ENCODE measurements around the gene ORM2.

DNA sequence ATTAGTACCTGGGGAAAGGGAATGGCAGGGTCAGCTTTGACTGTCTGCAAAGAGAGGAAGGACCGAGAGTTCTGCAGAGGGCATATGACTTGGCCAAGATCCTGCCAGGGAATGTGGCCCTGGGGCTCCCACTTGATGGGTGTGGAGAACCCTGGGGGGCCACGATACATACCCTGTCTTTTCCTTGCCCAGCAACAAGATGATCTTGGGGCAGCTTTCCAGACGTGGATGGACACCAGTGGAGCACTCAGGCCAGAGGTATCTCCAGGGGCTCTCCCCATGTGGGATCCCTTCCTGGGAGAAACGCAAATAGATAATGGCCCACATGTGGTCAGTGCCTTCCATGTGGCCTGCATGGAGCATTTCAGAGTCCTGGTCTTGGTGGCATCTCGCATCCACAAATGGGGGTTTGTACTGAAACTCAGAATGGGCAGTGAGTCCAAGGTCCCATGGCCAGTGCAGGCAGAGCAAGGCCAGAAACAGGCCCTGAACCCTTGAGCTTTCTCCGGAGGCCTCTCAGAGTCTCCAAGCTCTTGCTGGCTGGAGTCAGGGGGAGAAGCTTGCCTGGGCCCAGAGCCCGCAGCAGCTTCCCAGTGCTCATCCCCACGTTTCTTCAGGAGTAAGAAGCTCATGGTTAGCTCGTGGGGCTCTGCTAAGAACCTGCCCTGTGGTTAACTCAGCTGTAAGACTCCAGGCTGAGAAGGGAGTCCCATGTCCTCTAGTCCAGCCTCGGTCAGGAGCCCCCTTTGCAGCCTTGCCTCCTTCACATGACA, 25.1 kb upstream of the ORM2 start:
- TF ChIP-seq, protein P1, sequence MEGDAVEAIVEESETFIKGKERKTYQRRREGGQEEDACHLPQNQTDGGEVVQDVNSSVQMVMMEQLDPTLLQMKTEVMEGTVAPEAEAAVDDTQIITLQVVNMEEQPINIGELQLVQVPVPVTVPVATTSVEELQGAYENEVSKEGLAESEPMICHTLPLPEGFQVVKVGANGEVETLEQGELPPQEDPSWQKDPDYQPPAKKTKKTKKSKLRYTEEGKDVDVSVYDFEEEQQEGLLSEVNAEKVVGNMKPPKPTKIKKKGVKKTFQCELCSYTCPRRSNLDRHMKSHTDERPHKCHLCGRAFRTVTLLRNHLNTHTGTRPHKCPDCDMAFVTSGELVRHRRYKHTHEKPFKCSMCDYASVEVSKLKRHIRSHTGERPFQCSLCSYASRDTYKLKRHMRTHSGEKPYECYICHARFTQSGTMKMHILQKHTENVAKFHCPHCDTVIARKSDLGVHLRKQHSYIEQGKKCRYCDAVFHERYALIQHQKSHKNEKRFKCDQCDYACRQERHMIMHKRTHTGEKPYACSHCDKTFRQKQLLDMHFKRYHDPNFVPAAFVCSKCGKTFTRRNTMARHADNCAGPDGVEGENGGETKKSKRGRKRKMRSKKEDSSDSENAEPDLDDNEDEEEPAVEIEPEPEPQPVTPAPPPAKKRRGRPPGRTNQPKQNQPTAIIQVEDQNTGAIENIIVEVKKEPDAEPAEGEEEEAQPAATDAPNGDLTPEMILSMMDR (IDR thresholded peaks at IDR 0.05 in 2 of 3, conservative IDR thresholded peaks at IDR 0.05 in 1 of 3; ENCODE audit: insufficient read depth in 2 of 3, low read depth in 1 of 3, low read length in 3 of 3) = no peak
- TF ChIP-seq, protein P2, sequence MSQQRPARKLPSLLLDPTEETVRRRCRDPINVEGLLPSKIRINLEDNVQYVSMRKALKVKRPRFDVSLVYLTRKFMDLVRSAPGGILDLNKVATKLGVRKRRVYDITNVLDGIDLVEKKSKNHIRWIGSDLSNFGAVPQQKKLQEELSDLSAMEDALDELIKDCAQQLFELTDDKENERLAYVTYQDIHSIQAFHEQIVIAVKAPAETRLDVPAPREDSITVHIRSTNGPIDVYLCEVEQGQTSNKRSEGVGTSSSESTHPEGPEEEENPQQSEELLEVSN (IDR thresholded peaks at IDR 0.05; ENCODE audit: borderline replicate concordance in 1 of 2, extremely low read depth in 1 of 2, insufficient read depth in 1 of 2, insufficient read length in 1 of 2, low read depth in 1 of 2, low read length in 1 of 2, poor library complexity in 1 of 2, severe bottlenecking in 1 of 2) = no peak
- TF ChIP-seq EZH2 (IDR thresholded peaks at IDR 0.05; ENCODE audit: borderline replicate concordance, low read depth, low read length) = no peak
- TF ChIP-seq, protein P3, sequence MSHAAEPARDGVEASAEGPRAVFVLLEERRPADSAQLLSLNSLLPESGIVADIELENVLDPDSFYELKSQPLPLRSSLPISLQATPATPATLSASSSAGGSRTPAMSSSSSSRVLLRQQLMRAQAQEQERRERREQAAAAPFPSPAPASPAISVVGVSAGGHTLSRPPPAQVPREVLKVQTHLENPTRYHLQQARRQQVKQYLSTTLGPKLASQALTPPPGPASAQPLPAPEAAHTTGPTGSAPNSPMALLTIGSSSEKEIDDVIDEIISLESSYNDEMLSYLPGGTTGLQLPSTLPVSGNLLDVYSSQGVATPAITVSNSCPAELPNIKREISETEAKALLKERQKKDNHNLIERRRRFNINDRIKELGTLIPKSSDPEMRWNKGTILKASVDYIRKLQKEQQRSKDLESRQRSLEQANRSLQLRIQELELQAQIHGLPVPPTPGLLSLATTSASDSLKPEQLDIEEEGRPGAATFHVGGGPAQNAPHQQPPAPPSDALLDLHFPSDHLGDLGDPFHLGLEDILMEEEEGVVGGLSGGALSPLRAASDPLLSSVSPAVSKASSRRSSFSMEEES (CRISPR knock-in tag; IDR thresholded peaks at IDR 0.05) = no peak
- TF ChIP-seq, protein P4, sequence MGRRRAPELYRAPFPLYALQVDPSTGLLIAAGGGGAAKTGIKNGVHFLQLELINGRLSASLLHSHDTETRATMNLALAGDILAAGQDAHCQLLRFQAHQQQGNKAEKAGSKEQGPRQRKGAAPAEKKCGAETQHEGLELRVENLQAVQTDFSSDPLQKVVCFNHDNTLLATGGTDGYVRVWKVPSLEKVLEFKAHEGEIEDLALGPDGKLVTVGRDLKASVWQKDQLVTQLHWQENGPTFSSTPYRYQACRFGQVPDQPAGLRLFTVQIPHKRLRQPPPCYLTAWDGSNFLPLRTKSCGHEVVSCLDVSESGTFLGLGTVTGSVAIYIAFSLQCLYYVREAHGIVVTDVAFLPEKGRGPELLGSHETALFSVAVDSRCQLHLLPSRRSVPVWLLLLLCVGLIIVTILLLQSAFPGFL (CRISPR knock-in tag; IDR thresholded peaks at IDR 0.05) = no peak
- TF ChIP-seq, protein P5, sequence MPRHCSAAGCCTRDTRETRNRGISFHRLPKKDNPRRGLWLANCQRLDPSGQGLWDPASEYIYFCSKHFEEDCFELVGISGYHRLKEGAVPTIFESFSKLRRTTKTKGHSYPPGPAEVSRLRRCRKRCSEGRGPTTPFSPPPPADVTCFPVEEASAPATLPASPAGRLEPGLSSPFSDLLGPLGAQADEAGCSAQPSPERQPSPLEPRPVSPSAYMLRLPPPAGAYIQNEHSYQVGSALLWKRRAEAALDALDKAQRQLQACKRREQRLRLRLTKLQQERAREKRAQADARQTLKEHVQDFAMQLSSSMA (CRISPR knock-in tag; IDR thresholded peaks at IDR 0.05) = no peak
- TF ChIP-seq TEAD1 (CRISPR knock-in tag; IDR thresholded peaks at IDR 0.05) = no peak
- TF ChIP-seq ELF4 (CRISPR knock-in tag; IDR thresholded peaks at IDR 0.05) = no peak
- TF ChIP-seq FOS (IDR thresholded peaks at IDR 0.05; ENCODE audit: extremely low read depth, insufficient read length) = no peak
- no peak for TF ChIP-seq ZNF3 (CRISPR knock-in tag; IDR thresholded peaks at IDR 0.05)
- TF ChIP-seq YY1 (IDR thresholded peaks at IDR 0.05; ENCODE audit: borderline replicate concordance in 1 of 3, control insufficient read depth in 1 of 3, extremely low read depth in 1 of 3, insufficient read depth in 3 of 3, insufficient read length in 1 of 3, insufficient replicate concordance in 2 of 3, low read depth in 1 of 3, low read length in 2 of 3) = no peak
- no peak for TF ChIP-seq SMARCB1 (IDR thresholded peaks at IDR 0.05; ENCODE audit: insufficient read length, low read depth)
- TF ChIP-seq ZNF77 (CRISPR knock-in tag; IDR thresholded peaks at IDR 0.05) = no peak
- TF ChIP-seq ETS2 (tag; IDR thresholded peaks at IDR 0.05; ENCODE audit: borderline replicate concordance, poor library complexity, severe bottlenecking) = no peak

Measured in K562 (cell line).